HFF-Myc (cell line): ENCODE measurements around the gene THTPA.
"Not testable (repeated sequence)": the region's sequence is repeated elsewhere in the genome, so short reads cannot be mapped to it uniquely, and the experiment has no call there.

Source experiments
- DNase-seq: peaks from one replicate; pipeline ENCODE4 v3.0.0-alpha.2; 2011; ENCODE audit warnings: low read depth; ENCODE audit errors: extremely low read depth
- H3K4me3 ChIP-seq: replicated peaks from 2 replicates; pipeline ENCODE4 v1.5.1; 2011; ENCODE audit warnings: low read depth, mild to moderate bottlenecking, control low read depth, low read length
- CTCF ChIP-seq: IDR thresholded peaks from 2 replicates; pipeline ENCODE4 v1.5.1; 2012; ENCODE audit warnings: mild to moderate bottlenecking, low read depth, low read length, control low read depth; ENCODE audit errors: missing control alignments

THTPA gene

GRCh38 chr14:23580152-23580926 lies 24.3 kb downstream of the THTPA start:
- no peak for DNase-seq
- H3K4me3 ChIP-seq, result no peak overlapping the region
- TF ChIP-seq CTCF, result no peak

- H3K4me3 ChIP-seq, result no peak overlapping the region
- no peak for DNase-seq
- no peak for TF ChIP-seq CTCF
These were observed 24.8 kb downstream of the THTPA start for GRCh38 chr14:23580948-23581281.

GRCh38 chr14:23582906-23583760 lies 27.1 kb downstream of the THTPA start:
- no peak for TF ChIP-seq CTCF
- H3K4me3 ChIP-seq, result no peak overlapping the region
- DNase-seq, result no peak

GRCh38 chr14:23583761-23584526 lies 27.9 kb downstream of the THTPA start:
- DNase-seq, H3K4me3 ChIP-seq: not testable (repeated sequence)

- not testable (repeated sequence) for DNase-seq, H3K4me3 ChIP-seq
These were observed 28.6 kb downstream of the THTPA start for GRCh38 chr14:23584527-23585203.

GRCh38 chr14:23588884-23589598 lies 33.0 kb downstream of the THTPA start:
- DNase-seq, result peak; percentile 72
- no peak overlapping the region for H3K4me3 ChIP-seq
- TF ChIP-seq CTCF, result peak; percentile 89

- TF ChIP-seq CTCF, result no peak
These were observed 33.5 kb downstream of the THTPA start for GRCh38 chr14:23589606-23590005.

More at GRCh38 chr14:23589606-23590005, 33.5 kb downstream of the THTPA start:
- no peak overlapping the region for H3K4me3 ChIP-seq
- DNase-seq, result no peak
